Gastroesophageal sphincter (tissue), 2 donors: Measurements from ENCODE around the gene TRIM75.
"Not testable (repeated sequence)": the region's sequence is repeated elsewhere in the genome, so short reads cannot be mapped to it uniquely, and the experiment has no call there.

ENCODE experiments used
- POLR2A ChIP-seq, 2 donors: fragments of 450-650 bp; IDR thresholded peaks; one replicate each; pipeline ENCODE4 v1.6.1; 2017; ENCODE audit warnings: antibody characterized with exemption in 2 of 2, mild to moderate bottlenecking in 2 of 2, moderate library complexity in 1 of 2
- POLR2AphosphoS5 ChIP-seq: sonication (generic); formaldehyde crosslinking; IDR thresholded peaks from one replicate; pipeline ENCODE4 v1.6.1; 2017; ENCODE audit warnings: antibody characterized with exemption

DNA sequence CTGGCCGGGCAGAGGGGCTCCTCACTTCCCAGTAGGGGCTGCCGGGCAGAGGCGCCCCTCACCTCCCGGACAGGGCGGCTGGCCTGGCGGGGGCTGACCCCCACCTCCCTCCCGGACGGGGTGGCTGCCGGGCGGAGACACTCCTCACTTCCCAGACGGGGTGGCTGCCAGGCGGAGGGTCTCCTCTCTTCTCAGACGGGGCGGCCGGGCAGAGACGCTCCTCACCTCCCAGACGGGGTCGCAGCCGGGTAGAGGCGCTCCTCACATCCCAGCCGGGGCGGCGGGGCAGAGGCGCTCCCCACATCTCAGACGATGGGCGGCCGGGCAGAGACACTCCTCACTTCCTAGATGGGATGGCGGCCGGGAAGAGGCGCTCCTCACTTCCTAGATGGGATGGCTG, 33.7 kb upstream of the TRIM75 start:
- not testable (repeated sequence) for TF ChIP-seq POLR2A (IDR thresholded peaks at IDR 0.05); POLR2AphosphoS5
